ENCODE results near the gene COMT. TPM values are rescaled to one million over a fixed set of nuclear protein-coding genes. Genes with fewer than 3 reads are reported as not detected.
A peak's percentile ranks its signal among the peaks of the same experiment; 100 is the strongest.

The COMT gene
- total and polyA plus RNA-seq, 9 of the 15 experiments (the other 6 are each of a cell fraction or from before 2014, with no cell fraction given): 12.5 to 351 (median 155) TPM

DNA sequence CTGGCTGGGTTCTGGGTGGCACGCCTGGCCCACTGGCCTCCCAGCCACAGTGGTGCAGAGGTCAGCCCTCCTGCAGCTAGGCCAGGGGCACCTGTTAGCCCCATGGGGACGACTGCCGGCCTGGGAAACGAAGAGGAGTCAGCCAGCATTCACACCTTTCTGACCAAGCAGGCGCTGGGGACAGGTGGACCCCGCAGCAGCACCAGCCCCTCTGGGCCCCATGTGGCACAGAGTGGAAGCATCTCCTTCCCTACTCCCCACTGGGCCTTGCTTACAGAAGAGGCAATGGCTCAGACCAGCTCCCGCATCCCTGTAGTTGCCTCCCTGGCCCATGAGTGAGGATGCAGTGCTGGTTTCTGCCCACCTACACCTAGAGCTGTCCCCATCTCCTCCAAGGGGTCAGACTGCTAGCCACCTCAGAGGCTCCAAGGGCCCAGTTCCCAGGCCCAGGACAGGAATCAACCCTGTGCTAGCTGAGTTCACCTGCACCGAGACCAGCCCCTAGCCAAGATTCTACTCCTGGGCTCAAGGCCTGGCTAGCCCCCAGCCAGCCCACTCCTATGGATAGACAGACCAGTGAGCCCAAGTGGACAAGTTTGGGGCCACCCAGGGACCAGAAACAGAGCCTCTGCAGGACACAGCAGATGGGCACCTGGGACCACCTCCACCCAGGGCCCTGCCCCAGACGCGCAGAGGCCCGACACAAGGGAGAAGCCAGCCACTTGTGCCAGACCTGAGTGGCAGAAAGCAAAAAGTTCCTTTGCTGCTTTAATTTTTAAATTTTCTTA, 27.8 kb downstream of the COMT start (continued):
- no peak for TF ChIP-seq ZNF785 (CRISPR knock-in tag; IDR thresholded peaks at IDR 0.05)
- TF ChIP-seq, protein P1, sequence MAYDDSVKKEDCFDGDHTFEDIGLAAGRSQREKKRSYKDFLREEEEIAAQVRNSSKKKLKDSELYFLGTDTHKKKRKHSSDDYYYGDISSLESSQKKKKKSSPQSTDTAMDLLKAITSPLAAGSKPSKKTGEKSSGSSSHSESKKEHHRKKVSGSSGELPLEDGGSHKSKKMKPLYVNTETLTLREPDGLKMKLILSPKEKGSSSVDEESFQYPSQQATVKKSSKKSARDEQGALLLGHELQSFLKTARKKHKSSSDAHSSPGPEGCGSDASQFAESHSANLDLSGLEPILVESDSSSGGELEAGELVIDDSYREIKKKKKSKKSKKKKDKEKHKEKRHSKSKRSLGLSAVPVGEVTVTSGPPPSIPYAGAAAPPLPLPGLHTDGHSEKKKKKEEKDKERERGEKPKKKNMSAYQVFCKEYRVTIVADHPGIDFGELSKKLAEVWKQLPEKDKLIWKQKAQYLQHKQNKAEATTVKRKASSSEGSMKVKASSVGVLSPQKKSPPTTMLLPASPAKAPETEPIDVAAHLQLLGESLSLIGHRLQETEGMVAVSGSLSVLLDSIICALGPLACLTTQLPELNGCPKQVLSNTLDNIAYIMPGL (CRISPR knock-in tag; IDR thresholded peaks at IDR 0.05): peak; percentile 31; the same call in 1 of the 2 replicates
- no peak for TF ChIP-seq CSDE1 (IDR thresholded peaks at IDR 0.05)
- no peak for TF ChIP-seq HDAC3 (IDR thresholded peaks at IDR 0.05; ENCODE audit: borderline replicate concordance, partially characterized antibody)
- TF ChIP-seq ZC3H4 (CRISPR knock-in tag; IDR thresholded peaks at IDR 0.05; ENCODE audit: borderline replicate concordance): no peak
- TF ChIP-seq MCM5 (IDR thresholded peaks at IDR 0.05; ENCODE audit: low read depth): no peak
- TF ChIP-seq TAF1 (IDR thresholded peaks at IDR 0.05; ENCODE audit: control insufficient read depth, extremely low read depth, insufficient read depth, low read length, severe bottlenecking): no peak
- no peak for TF ChIP-seq CTCFL (IDR thresholded peaks at IDR 0.05; ENCODE audit: borderline replicate concordance, insufficient read depth, low read depth, low read length, poor library complexity, severe bottlenecking)
- no peak for TF ChIP-seq NCOA4 (IDR thresholded peaks at IDR 0.05; ENCODE audit: partially characterized antibody)
- peak; percentile 83; the same call in 1 of the 2 replicates for TF ChIP-seq ELF4 (CRISPR knock-in tag; IDR thresholded peaks at IDR 0.05)
- peak; percentile 68 for TF ChIP-seq POLR2G (IDR thresholded peaks at IDR 0.05; ENCODE audit: low read depth, low read length)
- TF ChIP-seq GTF2A2 (tag; IDR thresholded peaks at IDR 0.05): no peak
- 0 out of 2 replicates have a peak, but pooled peaks have one; percentile 13 for TF ChIP-seq ZNF445 (CRISPR knock-in tag; IDR thresholded peaks at IDR 0.05; ENCODE audit: low read depth)
- TF ChIP-seq, protein P2, sequence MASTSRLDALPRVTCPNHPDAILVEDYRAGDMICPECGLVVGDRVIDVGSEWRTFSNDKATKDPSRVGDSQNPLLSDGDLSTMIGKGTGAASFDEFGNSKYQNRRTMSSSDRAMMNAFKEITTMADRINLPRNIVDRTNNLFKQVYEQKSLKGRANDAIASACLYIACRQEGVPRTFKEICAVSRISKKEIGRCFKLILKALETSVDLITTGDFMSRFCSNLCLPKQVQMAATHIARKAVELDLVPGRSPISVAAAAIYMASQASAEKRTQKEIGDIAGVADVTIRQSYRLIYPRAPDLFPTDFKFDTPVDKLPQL (IDR thresholded peaks at IDR 0.05; ENCODE audit: extremely low read depth, insufficient read length): no peak
- no peak for TF ChIP-seq ZNF655 (CRISPR knock-in tag; IDR thresholded peaks at IDR 0.05)
- no peak for TF ChIP-seq MYBL2 (IDR thresholded peaks at IDR 0.05; ENCODE audit: low read depth)
- no peak for TF ChIP-seq MYBL2 (CRISPR knock-in tag; IDR thresholded peaks at IDR 0.05; ENCODE audit: borderline replicate concordance)
- no peak for TF ChIP-seq PTTG1 (tag; IDR thresholded peaks at IDR 0.05; ENCODE audit: low read depth)
- TF ChIP-seq SMARCC2 (IDR thresholded peaks at IDR 0.05; ENCODE audit: low read depth): no peak
- TF ChIP-seq FOXA3 (CRISPR knock-in tag; conservative IDR thresholded peaks at IDR 0.05 in 1 of 2, IDR thresholded peaks at IDR 0.05 in 1 of 2): no peak
- TF ChIP-seq ZNF436 (CRISPR knock-in tag; IDR thresholded peaks at IDR 0.05): peak; percentile 44; the same call in 1 of the 2 replicates
- no peak for TF ChIP-seq ZNF668 (CRISPR knock-in tag; IDR thresholded peaks at IDR 0.05)
